Hepatic stellate cell (primary cell): ENCODE measurements around the gene RABGEF1.
"Not testable (repeated sequence)": the region's sequence is repeated elsewhere in the genome, so short reads cannot be mapped to it uniquely, and the experiment has no call there.

Experiments used
- DNase-seq: peaks from one replicate; pipeline ENCODE4 v3.0.0; 2011; ENCODE audit warnings: low spot score

Gene RABGEF1

DNA sequence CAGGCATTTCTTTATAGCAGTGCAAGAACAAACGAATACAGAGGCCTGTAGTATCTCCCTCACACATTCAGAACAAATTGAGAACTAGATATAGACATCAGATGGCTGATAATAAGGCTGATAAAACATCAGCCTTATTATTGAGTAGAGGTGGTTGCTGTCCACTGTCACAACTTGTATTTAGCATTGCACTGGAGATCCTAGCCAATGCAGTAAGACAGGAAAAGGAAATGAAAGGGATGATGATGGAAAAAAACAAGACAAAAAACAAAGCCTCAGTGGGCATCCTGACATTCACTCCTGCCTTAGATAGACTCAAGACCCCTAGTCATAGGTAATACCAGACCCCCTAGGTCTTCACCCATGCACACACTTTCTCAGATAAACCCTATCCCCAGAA lies 4.7 kb upstream of the RABGEF1 start:
- no peak for DNase-seq

DNA sequence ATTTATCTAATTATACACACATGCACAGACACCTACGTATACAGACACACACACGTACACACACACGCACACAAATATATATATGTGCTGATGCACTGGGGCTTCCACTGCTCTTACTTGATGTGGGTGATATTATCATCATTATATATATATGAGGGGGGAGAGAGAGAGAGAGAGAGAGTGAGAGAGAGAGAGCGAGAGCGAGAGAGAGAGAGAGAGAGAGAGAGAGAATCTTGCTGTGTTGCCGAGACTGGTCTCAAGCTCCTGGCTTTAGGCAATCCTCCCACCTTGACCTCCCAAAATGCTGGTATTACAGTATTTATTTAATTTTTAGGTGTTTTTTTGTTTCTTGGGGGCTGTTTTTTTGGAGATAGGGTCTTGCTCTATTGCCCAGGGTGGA lies 3.6 kb upstream of the RABGEF1 start:
- no peak for DNase-seq

DNA sequence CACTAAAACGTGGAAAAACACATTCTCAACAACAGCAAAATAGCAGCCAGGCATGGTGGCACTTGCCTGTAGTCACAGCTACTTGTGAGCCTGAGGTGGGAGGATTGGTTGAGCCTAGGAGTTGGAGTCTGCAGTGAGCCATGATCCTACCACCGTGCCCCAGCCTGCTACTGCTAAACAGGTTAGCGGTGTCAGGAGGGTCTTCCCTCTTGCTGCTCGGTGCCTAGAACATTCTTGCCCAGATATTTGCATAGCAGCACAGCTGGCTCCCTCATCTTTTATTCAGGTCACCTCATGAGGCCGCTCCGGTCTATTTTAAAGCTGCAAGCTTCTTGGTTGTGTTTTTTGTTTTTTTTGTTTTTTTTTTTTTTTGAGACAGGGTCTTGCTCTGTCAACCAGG lies 2.9 kb upstream of the RABGEF1 start:
- DNase-seq = no peak

DNA sequence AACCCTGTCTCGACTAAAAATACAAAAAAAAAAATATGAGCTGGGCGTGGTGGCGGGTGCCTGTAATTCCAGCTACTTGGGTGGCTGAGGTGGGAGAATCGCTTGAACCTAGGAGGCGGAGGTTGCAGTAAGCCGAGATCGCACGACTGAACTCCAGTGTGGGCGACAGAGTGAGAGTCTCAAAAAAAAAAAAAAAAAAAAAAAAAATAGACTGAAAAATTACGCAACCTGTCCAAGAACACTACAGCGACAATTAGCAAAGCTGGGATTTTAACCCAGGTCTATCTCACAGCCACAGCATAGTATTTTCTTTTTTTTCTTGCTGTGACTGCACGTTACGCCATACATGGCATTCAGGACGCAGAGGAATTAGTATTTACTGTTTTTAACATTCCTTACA lies 1.1 kb upstream of the RABGEF1 start:
- no peak for DNase-seq

DNA sequence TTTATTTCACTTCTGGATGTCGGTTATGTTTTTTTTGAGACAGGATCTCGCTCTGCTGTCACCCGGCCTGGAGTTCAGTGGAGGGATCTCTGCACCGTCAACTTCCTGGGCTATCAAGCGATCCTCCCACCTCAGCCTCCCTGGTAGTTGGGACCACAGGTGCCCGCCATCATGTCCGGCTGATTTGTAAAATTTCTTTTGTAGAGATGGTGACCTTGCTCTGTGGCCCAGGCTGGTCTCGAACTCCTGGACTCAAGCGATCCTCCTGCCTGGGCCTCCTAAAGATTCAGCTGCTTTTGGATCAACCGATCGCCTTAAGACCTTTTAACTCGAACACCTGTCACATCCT lies 606 bp upstream of the RABGEF1 start:
- DNase-seq = no peak

DNA sequence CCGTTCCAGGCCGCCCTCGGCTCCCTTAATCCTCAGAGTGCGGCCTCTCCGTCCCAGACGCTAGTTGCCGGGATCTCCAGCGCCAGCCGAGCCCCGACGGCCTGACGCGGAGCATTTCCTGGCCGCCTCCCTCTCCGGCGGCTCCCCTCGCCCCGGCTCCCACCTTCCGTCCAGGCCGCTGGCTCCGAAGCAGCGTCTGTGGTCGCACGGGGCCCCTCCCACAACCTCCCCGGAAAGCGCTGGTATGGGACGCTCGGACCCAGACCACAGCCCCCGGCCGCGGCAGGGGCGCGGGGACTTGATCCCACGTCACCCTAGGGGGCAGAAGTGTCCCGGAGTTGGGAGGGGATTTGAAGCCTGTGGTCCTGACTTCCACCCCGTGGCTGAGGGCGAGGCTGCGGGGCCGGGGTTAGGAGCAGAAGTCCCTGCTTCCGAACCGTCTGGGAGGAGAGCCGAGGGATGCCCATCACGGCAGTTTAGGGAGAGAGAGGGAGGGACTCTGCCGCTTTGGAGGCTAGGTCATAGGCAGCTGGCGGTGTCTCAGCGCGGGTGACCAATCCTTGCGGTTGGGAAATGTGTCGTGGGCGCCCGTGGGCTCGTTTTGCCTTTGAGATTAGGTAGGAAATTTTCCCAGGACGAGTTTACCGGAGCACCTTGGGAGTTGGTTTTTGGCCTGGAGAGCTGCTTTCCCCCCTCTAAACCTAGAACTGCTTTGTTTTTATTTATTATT lies 612 bp downstream of the RABGEF1 start:
- peak; percentile 59 for DNase-seq

DNA sequence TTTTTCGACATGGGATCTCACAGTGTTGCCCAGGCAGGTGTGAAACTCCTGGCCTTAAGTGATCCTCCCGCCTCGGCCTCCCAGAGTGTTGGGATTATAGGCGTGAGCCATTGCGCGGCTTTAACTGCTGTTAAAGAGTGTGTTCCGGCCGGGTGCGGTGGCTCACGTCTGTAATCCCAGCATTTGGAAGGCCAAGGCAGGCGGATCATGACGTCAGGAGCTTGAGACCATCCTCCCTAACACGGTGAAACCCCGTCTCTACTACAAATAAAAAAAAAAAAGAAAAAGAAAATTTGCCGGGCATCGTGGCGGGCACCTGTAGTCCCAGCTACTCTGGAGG lies 1.1 kb downstream of the RABGEF1 start:
- DNase-seq = no peak

DNA sequence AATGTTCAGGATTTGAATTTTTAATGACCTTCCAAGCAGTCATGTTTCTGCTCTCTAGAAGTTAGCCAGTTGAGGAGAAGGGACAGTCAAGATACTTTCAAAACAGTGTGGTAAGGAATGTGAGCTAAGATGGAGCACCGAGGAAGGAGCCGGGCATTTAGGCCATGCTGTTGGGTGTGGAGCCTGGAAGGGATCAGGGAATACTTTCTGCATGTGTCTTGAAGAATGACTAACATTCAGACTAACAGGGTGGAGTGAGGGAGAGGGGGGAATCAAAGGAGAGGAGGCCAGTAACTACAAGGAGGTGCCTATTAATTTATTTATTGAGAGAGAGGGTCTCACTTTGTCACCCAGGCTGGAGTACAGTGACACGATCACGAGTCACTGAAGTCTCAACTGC lies 1.8 kb downstream of the RABGEF1 start:
- DNase-seq = peak; percentile 37

DNA sequence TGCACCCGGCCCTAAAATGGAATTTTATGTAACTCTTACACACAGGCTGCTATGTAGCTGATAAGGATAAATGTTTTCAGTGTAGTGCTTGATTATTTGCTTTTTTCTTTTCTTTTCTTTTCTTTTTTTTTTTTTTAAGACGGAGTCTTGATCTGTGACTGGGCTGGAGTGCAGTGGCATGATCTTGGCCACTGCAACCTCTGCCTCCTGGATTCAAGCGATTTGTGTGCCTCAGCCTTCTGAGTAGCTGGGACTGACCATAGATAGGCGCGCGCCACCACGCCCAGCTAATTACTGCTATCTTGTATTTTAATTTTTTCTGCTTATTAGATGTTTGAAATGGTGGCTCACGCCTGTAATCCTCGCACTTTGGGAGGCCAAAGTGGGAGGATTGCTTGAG lies 3.4 kb downstream of the RABGEF1 start:
- no peak for DNase-seq

DNA sequence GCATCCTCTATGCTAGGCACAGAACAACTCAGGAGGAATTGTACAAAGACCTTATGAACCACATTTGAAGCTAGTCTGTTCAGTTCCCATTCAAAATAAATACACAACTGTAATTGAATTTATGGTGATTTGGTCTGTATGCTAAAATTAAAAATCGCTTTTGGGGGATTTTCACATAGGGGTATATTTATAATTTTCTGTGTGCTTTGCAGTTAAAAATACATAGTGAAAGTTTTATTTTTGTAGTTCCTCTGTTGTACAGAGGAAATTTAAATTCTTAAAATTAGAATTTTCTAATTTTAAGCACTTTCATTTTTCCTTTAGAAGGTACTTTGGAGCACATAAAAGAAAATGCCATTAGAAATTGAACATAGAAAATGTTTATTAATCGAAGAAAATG lies 6.9 kb downstream of the RABGEF1 start:
- DNase-seq = no peak

DNA sequence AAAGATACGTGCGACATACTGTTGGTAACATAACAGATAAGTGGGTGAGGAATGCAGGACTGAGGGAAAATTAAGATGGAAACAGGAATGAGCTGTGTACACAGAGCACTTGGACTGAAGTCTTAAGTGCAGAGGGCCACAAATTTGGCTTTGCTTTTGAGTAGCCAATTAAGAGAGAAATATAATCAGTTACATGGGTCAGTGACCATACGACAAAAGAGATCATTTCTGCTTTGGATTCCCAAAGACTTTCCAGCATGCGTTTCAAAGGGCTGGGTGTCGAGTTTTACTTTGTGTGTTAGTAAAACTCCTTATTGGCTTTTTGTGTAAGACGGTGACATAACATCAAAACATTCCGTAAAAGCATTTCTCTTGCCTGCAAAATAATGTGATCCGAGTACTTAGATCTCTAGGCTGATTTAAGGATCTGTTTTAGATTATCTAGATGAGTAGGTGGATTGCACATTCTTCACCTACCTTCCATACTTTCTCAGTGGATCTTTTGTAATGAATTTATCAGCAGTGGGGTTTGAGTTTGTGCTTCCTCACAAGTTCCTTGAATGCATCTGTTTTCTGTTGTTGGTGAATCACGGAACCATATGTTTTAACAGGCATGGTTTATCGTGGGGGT lies 7.5 kb downstream of the RABGEF1 start:
- no peak for DNase-seq

DNA sequence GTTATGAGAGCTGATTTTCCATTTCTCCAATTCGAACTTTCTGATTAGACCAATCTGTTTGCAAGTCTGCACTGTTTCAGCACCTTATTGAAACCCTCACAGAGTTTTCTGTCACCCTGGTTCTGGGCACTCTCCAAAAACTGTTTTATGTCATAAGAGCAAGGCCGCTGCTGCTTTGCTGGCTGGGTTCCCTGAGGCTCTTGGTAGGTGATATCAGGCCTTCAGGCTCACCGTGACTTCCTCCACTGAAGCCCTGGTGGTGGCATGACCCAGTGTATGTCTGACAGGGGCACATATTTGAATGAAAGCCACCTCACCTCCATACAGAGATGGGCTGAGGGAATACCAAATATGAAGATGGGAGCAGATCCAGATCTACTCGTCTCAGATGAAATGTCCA lies 8.3 kb downstream of the RABGEF1 start:
- no peak for DNase-seq

DNA sequence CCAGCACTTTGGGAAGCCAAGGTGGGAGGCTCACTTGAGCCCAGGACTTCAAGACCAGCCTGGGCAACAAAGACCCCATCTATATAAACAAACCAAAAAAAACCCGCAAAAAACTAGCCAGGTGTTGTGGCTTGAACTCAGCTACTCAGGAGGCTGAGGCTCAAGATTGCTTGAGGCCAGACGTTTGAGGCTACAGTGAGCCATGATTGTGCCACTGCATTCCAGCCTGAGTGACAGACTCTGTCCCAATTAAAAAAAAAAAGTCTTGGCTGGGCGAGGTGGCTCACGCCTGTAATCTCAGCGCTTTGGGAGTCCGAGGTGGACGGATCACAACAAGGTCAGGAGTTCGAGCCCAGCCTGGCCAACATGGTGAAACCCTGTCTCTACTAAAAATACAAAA lies 11.4 kb downstream of the RABGEF1 start:
- DNase-seq = no peak

DNA sequence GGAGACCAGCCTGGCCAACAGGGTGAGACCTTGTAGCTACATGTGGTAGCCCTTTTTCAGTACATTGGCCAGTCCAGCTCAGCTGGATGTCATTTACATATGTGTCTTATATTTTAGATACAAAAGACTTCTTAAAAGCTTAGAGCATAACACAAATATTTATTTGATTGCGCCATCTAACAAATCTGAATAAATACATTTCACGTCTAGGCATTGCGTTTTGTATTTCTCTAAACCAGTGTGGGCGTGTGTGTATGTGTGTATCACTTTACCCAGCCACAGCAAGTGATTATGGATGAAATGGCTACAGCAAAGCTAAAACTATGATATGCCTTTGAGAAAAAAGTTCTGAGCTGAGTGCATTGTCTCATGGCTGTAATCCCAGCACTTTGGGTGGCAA lies 14.0 kb downstream of the RABGEF1 start:
- DNase-seq = no peak

DNA sequence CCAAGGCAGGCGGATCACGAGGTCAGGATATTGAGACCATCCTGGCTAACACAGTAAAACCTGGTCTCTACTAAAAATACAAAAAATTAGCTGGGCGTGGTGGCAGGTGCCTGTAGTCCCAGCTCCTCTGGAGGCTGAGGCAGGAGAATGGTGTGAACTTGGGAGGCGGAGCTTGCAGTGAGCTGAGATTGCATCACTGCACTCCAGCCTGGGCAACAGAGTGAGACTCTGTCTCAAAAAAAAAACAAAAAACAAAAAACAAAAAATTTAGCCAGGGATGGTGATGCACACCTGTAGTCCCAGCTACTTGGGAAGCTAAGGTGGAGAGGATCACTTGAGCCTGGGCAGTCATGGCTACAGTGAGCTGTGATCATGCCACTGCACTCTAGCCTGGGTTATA lies 14.5 kb downstream of the RABGEF1 start:
- DNase-seq = not testable (repeated sequence)

DNA sequence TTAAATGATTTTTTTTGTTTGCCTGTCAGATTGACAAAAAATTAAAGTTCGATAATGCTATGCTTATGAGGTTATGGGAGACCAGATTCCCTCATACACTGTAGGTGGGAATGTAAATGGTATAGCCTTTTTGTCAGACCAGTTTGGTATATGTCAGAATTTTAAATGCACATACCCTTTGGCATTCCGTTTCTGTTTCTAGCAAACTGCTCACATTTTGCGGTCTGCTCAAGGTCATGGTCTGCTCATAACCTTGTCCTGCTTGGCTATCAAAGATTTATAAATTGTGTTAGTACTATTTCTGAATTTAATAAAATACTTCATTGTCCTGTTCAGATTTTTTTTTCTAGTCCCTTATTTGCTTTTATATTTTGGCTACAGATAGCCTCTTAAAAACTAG lies 15.7 kb downstream of the RABGEF1 start:
- not testable (repeated sequence) for DNase-seq

DNA sequence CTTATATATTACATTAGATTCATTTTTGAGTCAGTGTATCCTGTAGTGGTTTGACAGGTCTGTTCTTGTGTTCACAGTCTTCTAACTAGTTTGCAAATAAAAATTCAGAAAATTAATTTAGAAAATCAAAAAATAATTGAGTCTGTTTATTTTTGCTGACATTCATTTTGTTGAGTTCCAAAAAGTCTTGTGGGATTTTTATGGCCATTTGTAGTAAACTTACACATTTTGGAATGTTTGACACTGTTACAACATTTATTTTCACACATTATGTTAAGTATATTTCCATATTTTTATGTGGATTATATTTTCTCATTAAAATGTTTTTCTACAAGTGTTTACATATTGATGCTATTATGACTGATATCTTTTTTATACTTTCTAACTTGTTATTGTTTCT lies 16.4 kb downstream of the RABGEF1 start:
- no peak for DNase-seq

DNA sequence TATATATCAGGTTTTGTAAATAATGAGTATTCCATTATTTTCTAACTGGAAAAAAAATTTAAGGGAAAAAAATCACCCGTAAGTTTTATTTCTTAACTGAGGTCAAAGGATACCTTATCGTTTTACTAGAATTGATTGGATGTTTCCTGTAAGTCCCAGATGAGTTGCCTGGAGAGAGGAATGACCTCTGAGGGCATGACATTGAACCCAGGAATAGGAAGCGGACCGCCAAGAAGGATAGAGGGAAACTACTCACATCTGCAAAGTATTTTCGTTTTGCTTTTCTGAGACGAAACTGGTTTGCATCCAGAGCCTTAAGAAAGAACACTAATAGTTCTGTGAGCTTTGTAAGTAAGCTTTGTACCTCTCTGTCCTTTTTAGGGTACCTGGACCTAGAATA lies 17.4 kb downstream of the RABGEF1 start:
- no peak for DNase-seq

DNA sequence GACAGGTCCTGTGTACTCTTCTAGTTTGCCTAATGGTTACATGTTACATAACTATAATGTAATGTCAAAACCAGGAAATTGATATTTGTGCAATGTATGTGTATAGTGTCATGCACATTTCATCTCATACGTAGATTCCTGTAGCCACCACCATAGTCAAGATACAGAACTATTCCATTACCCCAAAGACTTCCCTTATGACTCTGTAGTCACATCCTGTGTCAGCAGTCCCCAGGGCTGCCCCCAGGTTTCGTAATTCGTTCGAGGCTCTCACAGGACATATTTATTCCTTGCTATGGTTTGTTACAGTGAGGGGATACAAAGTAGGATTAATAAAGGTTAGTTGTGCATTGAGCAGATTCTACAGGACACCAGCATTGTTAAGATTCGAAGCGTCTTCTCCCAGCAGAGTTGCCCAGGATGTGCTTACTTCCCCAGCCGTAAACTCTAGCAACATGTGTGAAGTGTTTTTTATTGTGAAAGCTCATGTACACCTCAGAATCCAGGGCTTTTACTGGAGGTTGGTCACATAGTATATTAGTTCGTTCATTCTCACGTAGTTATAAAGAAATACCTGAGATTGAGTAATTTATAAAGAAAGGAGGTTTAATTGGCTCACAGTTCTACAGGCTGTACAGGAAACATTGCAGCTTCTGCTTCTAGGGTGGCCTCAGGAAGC lies 18.6 kb downstream of the RABGEF1 start:
- DNase-seq = no peak

DNA sequence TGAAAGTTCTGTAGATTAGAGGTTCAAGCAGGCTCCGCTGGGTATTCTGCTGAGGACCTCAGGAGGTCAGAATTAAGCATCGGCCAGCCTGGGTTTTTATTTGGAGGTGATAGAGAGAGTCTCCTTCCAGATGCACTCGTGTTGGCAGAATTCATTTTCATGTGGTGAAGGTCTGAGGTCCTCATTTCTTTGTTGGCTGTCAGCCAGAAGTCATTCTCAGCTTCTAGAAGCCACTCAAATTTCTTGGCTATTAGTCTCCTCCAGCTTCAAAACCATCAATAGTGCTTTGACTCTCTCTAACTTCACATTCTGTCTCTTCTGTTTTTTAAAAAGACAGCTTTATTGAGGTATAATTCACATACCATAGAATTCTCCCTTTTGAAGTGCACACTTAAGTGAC lies 22.6 kb downstream of the RABGEF1 start:
- DNase-seq = not testable (repeated sequence)

DNA sequence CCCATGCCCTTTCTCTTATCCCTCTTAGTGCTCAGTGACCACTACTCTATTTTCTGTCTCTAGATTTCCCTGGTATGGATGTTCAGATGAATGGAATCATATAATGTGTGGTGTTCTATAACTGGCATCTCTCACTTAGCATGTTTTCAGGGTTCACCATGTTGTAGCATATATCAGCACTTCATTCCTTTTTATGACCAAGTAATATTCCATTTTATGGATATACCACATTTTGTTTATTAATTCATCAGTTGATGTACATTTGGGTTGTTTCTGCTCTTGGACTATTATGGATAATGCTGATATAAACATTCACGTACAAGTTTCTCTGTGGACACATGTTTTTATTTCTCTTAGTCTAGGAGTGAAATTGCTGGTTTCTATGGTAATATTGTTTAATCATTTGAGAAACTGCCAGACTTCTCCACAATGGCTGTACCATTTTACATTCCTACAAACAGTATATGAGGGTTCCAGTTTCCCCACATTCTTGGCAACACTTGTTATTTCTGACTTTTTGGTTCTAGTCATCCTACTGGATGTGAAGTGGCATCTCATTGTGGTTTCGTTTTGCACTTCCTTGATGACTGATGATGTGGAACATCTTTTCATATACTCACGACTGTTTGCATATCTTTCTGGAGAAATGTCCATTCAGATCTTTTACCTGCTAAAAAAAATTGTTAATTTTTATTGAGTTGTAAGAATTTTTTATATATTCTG lies 23.3 kb downstream of the RABGEF1 start:
- DNase-seq = not testable (repeated sequence)

DNA sequence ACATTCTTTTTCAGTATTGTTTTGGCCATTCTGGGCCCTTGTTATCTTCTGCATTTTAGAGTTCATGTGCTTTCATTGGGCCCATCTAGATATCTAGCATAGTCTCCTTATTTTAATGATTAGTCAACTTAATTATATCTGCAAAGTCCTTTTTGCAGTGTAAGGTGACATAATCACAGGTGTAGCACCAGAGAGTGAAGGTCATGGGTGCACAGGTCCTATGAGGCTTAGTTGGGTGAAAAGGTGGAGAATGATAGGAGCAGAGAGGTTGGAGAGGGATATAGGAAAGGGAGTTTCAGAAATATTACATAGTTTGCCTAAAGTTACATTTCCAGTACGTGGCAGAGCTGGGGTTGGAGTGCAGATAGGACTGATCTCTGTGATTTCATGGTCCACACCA lies 24.4 kb downstream of the RABGEF1 start:
- not testable (repeated sequence) for DNase-seq
